ENCODE measurements around the gene NUDC. TPM values are rescaled to one million over a fixed set of nuclear protein-coding genes. Genes with fewer than 3 reads are reported as not detected.

Gene NUDC
- total RNA-seq, 1 donor from 2014 or later = 23.2 TPM

DNA sequence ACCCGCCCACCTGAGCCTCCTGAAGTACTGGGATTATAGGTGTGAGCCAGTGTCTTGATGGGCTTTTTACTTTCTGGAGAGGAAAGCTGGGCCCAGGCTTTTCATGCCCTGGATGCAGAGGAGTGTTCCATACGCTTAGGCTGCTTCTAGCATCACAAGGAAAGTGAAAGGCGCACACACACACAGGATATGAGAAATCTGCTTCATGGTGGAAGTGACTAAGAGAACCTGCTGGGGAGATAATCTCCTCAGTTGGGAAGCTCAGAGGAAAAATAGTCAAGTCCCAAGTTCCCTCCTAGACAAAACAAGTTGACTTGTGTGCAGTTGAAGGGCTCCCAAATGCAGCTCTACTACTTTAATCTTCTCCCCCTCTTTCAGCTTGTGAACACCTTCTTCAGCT is 2.2 kb downstream of the NUDC start:
- H3K4me3 ChIP-seq (ENCODE audit: low read depth, low read length) = no peak overlapping the region
- FAIRE-seq (no peak), DNase-seq (ENCODE audit: low read depth) (peak; percentile 50)
- TF ChIP-seq, protein P1, sequence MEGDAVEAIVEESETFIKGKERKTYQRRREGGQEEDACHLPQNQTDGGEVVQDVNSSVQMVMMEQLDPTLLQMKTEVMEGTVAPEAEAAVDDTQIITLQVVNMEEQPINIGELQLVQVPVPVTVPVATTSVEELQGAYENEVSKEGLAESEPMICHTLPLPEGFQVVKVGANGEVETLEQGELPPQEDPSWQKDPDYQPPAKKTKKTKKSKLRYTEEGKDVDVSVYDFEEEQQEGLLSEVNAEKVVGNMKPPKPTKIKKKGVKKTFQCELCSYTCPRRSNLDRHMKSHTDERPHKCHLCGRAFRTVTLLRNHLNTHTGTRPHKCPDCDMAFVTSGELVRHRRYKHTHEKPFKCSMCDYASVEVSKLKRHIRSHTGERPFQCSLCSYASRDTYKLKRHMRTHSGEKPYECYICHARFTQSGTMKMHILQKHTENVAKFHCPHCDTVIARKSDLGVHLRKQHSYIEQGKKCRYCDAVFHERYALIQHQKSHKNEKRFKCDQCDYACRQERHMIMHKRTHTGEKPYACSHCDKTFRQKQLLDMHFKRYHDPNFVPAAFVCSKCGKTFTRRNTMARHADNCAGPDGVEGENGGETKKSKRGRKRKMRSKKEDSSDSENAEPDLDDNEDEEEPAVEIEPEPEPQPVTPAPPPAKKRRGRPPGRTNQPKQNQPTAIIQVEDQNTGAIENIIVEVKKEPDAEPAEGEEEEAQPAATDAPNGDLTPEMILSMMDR (IDR thresholded peaks at IDR 0.05; ENCODE audit: insufficient read depth, low read length, severe bottlenecking) = no peak
- peaks cover 7% of the 10 kb centered on the region for H3K36me3 ChIP-seq (ENCODE audit: control insufficient read depth, insufficient read depth, low read length)
- H3K27me3 ChIP-seq (ENCODE audit: control insufficient read depth, insufficient read depth, low read length) = no peaks in the 10 kb centered on the region

DNA sequence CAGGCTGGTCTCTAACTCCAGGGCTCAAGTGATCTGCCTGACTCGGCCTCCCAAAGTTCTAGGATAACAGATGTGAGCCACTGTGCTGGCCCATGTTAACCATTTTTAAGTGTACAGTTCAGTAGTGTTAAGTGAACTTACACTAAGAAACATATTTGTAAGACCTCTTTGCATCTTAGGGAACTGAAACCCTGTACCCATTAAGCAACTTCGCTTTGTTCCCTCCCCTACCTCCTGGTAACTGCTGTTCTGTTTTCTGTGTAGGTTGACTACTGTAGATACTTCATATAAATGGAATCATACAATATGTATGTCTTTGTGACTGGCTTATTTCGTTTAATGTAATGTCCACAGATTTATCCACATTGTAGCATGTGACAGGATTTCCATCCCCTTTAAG is 11.0 kb downstream of the NUDC start:
- Histone ChIP-seq H3K36me3 (ENCODE audit: control insufficient read depth, insufficient read depth, low read length) (peaks cover 8% of the 10 kb centered on the region), H3K4me3 (ENCODE audit: low read depth, low read length) (no peak overlapping the region), H3K27me3 (ENCODE audit: control insufficient read depth, insufficient read depth, low read length) (no peaks in the 10 kb centered on the region)
- no peak for FAIRE-seq
- TF ChIP-seq, protein P1 (IDR thresholded peaks at IDR 0.05; ENCODE audit: insufficient read depth, low read length, severe bottlenecking) = no peak
- DNase-seq (ENCODE audit: low read depth) = no peak

DNA sequence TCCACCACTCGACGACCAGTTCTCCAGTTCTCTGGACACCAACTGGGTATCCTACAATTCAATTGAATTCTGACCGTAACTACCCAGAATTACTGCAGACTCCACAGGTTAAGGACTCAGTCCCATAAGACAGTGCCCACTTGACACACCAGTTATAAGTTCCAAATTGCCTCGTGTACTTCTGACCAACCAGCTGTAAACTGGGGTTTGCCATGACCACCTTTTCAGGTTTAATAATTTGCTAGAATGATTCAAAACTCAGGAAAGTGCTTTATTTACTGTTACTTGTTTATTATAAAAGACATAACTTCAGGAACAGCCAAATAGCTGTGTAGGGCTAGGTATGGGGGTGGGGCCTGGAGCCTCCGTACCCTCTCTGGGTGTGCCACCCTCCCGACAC is 15.3 kb downstream of the NUDC start:
- TF ChIP-seq, protein P1 (IDR thresholded peaks at IDR 0.05; ENCODE audit: insufficient read depth, low read length, severe bottlenecking) = no peak
- FAIRE-seq (no peak), DNase-seq (ENCODE audit: low read depth) (no peak)
- no peak overlapping the region for H3K4me3 ChIP-seq (ENCODE audit: low read depth, low read length)
- H3K36me3 ChIP-seq (ENCODE audit: control insufficient read depth, insufficient read depth, low read length) = peaks cover 10% of the 10 kb centered on the region
- H3K27me3 ChIP-seq (ENCODE audit: control insufficient read depth, insufficient read depth, low read length) = no peaks in the 10 kb centered on the region

DNA sequence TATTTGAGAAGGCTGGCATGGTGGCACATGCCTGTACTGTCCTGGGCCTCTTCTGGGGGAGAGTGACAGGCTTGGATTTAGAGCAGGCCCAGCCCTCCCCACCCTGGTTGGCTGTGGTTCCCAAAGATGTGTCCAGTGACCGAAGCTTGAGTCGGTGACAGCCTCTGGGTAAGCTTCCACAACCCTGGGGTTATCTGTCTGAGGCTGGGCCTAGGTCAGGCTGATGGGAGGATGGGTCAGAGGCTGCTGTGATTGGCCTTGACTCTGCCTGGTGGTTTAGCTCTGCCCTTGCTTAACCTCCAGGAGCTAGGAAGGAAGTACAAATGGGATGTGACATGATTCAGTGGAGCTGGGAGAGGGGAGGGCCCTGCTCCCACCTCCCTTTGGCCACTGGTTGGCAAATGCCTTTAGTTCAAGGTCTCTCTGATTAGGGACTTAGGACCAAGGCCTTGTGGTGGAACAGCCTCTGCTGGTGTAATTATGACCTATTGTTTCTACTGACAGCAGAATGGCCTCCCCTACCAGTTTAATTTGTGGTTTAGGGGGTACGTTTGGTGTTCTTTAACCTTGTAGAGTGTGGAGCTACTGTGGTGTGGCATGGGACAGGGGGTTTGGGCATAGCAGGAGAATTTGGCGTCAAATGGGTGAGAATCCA is 16.6 kb downstream of the NUDC start:
- H3K27me3 ChIP-seq (ENCODE audit: control insufficient read depth, insufficient read depth, low read length) = no peaks in the 10 kb centered on the region
- peaks cover 15% of the 10 kb centered on the region for H3K36me3 ChIP-seq (ENCODE audit: control insufficient read depth, insufficient read depth, low read length)
- TF ChIP-seq, protein P1 (IDR thresholded peaks at IDR 0.05; ENCODE audit: insufficient read depth, low read length, severe bottlenecking) = no peak
- H3K4me3 ChIP-seq (ENCODE audit: low read depth, low read length) = no peak overlapping the region
- FAIRE-seq (no peak), DNase-seq (ENCODE audit: low read depth) (no peak)

DNA sequence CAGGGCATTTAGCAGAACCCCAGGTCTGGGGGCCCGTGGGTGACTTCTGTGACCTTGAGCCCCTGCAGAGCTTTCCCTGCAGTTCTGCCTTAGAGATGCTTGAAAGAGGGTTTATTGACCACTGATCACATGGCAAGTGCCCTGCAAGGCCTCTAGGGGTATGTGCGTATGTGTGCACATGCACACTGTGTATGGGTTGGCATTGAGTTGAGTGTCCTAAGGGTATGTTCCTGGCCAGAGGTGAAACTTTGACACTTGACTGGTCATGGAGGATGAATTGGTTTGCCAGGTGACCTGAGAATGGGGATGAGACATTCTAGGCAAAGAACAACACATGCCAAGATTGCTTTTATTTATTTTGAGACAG is 17.1 kb downstream of the NUDC start:
- no peaks in the 10 kb centered on the region for H3K27me3 ChIP-seq (ENCODE audit: control insufficient read depth, insufficient read depth, low read length)

More for the DNA sequence above, 17.1 kb downstream of the NUDC start:
- TF ChIP-seq, protein P1 (IDR thresholded peaks at IDR 0.05; ENCODE audit: insufficient read depth, low read length, severe bottlenecking) = no peak
- Histone ChIP-seq H3K36me3 (ENCODE audit: control insufficient read depth, insufficient read depth, low read length) (peaks cover 16% of the 10 kb centered on the region), H3K4me3 (ENCODE audit: low read depth, low read length) (no peak overlapping the region)
- FAIRE-seq (peak; percentile 82), DNase-seq (ENCODE audit: low read depth) (no peak)
